ENCODE data around the gene PROSER3. TPM values are rescaled to one million over a fixed set of nuclear protein-coding genes. Genes with fewer than 3 reads are reported as not detected.

PROSER3 gene
- total and polyA plus RNA-seq, 9 of the 15 experiments (the other 6 are each of a cell fraction or from before 2014, with no cell fraction given) = 1.0 to 39.5 (median 5.1) TPM

DNA sequence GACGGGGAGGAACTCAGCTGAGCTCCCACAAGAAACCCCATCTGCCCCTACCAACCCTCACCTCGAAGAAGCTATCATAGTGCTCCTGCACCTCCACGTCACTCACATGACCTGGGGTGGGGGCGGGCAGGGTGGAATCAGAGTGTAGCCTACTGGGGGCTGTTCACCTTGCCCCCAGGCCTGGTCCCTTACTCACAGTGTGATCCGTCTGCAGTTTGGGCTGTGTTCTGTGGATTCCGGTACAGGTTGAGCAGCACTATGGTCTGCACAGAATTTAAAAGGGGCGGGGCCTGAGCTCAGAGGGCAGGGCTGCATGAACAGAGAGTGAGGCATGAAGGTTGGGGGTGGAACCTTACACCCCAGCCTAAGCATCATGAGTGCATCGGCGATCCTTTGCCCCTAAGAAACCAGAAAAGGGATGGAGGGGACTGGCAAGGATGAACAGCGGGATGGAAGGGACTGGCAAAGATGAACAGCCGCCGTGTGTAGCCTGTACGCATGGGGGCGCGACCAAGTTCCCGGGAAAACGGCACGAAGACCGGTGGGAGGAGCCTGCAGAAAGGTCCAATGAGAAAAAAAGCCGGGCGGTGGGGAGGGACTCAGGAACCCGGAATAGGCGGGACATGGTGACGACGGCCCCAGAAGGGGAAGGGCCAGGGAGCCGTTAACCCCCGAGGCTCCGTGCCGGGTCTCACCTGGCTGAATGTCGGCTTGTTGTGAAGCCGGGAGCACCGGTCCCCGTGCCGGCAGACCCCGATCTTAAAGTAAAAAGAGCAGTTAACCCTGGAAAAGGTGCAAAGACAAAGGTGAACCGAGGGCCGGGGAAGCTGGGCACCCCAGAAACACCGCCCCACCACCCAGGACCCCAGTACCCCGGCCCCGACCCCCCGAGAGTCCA is 13.3 kb upstream of the PROSER3 start (continued):
- no peak for TF ChIP-seq PHB2 (IDR thresholded peaks at IDR 0.05; ENCODE audit: low read depth)
- TF ChIP-seq SPI1 (IDR thresholded peaks at IDR 0.05; ENCODE audit: borderline replicate concordance, low read depth, low read length) = peak; percentile 75; the same call in 1 of the 2 replicates
- peak in 1 of 2 experiments; percentile 82; a peak in 2 of 4 replicates for TF ChIP-seq HDAC1 (IDR thresholded peaks at IDR 0.05)
- TF ChIP-seq ETV5 (CRISPR knock-in tag; IDR thresholded peaks at IDR 0.05; ENCODE audit: low read depth) = no peak; the same call in 1 of the 2 replicates
- TF ChIP-seq, protein P1, sequence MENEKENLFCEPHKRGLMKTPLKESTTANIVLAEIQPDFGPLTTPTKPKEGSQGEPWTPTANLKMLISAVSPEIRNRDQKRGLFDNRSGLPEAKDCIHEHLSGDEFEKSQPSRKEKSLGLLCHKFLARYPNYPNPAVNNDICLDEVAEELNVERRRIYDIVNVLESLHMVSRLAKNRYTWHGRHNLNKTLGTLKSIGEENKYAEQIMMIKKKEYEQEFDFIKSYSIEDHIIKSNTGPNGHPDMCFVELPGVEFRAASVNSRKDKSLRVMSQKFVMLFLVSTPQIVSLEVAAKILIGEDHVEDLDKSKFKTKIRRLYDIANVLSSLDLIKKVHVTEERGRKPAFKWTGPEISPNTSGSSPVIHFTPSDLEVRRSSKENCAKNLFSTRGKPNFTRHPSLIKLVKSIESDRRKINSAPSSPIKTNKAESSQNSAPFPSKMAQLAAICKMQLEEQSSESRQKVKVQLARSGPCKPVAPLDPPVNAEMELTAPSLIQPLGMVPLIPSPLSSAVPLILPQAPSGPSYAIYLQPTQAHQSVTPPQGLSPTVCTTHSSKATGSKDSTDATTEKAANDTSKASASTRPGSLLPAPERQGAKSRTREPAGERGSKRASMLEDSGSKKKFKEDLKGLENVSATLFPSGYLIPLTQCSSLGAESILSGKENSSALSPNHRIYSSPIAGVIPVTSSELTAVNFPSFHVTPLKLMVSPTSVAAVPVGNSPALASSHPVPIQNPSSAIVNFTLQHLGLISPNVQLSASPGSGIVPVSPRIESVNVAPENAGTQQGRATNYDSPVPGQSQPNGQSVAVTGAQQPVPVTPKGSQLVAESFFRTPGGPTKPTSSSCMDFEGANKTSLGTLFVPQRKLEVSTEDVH (IDR thresholded peaks at IDR 0.05; ENCODE audit: low read depth, partially characterized antibody) = peak; percentile 100
- peak; percentile 45 for TF ChIP-seq CXXC5 (CRISPR knock-in tag; IDR thresholded peaks at IDR 0.05)
- no peak for TF ChIP-seq CBX2 (IDR thresholded peaks at IDR 0.05; ENCODE audit: insufficient read depth, low read length, poor library complexity, severe bottlenecking)
- TF ChIP-seq DPF2 (IDR thresholded peaks at IDR 0.05) = no peak
- peak; percentile 52; the same call in 1 of the 2 replicates for TF ChIP-seq EP400 (IDR thresholded peaks at IDR 0.05)
- no peak for TF ChIP-seq ZNF282 (CRISPR knock-in tag; IDR thresholded peaks at IDR 0.05)
- TF ChIP-seq, protein P2, sequence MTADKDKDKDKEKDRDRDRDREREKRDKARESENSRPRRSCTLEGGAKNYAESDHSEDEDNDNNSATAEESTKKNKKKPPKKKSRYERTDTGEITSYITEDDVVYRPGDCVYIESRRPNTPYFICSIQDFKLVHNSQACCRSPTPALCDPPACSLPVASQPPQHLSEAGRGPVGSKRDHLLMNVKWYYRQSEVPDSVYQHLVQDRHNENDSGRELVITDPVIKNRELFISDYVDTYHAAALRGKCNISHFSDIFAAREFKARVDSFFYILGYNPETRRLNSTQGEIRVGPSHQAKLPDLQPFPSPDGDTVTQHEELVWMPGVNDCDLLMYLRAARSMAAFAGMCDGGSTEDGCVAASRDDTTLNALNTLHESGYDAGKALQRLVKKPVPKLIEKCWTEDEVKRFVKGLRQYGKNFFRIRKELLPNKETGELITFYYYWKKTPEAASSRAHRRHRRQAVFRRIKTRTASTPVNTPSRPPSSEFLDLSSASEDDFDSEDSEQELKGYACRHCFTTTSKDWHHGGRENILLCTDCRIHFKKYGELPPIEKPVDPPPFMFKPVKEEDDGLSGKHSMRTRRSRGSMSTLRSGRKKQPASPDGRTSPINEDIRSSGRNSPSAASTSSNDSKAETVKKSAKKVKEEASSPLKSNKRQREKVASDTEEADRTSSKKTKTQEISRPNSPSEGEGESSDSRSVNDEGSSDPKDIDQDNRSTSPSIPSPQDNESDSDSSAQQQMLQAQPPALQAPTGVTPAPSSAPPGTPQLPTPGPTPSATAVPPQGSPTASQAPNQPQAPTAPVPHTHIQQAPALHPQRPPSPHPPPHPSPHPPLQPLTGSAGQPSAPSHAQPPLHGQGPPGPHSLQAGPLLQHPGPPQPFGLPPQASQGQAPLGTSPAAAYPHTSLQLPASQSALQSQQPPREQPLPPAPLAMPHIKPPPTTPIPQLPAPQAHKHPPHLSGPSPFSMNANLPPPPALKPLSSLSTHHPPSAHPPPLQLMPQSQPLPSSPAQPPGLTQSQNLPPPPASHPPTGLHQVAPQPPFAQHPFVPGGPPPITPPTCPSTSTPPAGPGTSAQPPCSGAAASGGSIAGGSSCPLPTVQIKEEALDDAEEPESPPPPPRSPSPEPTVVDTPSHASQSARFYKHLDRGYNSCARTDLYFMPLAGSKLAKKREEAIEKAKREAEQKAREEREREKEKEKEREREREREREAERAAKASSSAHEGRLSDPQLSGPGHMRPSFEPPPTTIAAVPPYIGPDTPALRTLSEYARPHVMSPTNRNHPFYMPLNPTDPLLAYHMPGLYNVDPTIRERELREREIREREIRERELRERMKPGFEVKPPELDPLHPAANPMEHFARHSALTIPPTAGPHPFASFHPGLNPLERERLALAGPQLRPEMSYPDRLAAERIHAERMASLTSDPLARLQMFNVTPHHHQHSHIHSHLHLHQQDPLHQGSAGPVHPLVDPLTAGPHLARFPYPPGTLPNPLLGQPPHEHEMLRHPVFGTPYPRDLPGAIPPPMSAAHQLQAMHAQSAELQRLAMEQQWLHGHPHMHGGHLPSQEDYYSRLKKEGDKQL (CRISPR knock-in tag; IDR thresholded peaks at IDR 0.05; ENCODE audit: borderline replicate concordance) = no peak
- TF ChIP-seq POLR2AphosphoS2 (IDR thresholded peaks at IDR 0.05; ENCODE audit: low read length) = no peak
- no peak for TF ChIP-seq BRF2 (IDR thresholded peaks at IDR 0.05; ENCODE audit: borderline replicate concordance, insufficient read depth, insufficient read length)
- TF ChIP-seq, protein P3, sequence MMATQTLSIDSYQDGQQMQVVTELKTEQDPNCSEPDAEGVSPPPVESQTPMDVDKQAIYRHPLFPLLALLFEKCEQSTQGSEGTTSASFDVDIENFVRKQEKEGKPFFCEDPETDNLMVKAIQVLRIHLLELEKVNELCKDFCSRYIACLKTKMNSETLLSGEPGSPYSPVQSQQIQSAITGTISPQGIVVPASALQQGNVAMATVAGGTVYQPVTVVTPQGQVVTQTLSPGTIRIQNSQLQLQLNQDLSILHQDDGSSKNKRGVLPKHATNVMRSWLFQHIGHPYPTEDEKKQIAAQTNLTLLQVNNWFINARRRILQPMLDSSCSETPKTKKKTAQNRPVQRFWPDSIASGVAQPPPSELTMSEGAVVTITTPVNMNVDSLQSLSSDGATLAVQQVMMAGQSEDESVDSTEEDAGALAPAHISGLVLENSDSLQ (IDR thresholded peaks at IDR 0.05) = peak; percentile 53; the same call in 1 of the 2 replicates
- no peak for TF ChIP-seq IRF2 (CRISPR knock-in tag; IDR thresholded peaks at IDR 0.05)
- peak; percentile 40; the same call in 1 of the 2 replicates for TF ChIP-seq NFRKB (IDR thresholded peaks at IDR 0.05; ENCODE audit: low read depth)
- TF ChIP-seq NFIC (IDR thresholded peaks at IDR 0.05) = 0 out of 2 replicates have a peak, but pooled peaks have one; percentile 17

All from K562 (cell line).